Central memory CD8-positive, alpha-beta T cell (primary cell): Measurements from ENCODE around the gene HS6ST3.

Experiments used
- ATAC-seq: fragments of 150-1000 bp; cut with Tn5 transposase; replicated peaks from 2 replicates; pipeline ENCODE4 v1.10.0; 2022; ENCODE audit warnings: mild to moderate bottlenecking, moderate FRiP score, moderate number of reproducible peaks; ENCODE audit not compliant: poor library complexity, severe bottlenecking; ENCODE audit errors: extremely low read depth
- DNase-seq, 2 donors: peaks; one replicate each; pipeline ENCODE4 v3.0.0; 2021; ENCODE audit warnings: low spot score in 2 of 2
- H3K27ac Mint-ChIP-seq: one replicate; pipeline ENCODE4 v1.8.0; 2022; ENCODE audit warnings: low read depth, mild to moderate bottlenecking, moderate library complexity, mixed read lengths
- H3K27me3 Mint-ChIP-seq: one replicate; pipeline ENCODE4 v1.8.0; 2022; ENCODE audit warnings: mixed read lengths
- H3K36me3 Mint-ChIP-seq: one replicate; pipeline ENCODE4 v1.8.0; 2022; ENCODE audit warnings: mild to moderate bottlenecking, moderate library complexity, mixed read lengths; ENCODE audit not compliant: insufficient read depth
- H3K4me1 Mint-ChIP-seq: one replicate; pipeline ENCODE4 v1.8.0; 2022; ENCODE audit warnings: mixed read lengths
- H3K4me3 Mint-ChIP-seq: one replicate; pipeline ENCODE4 v1.8.0; 2022; ENCODE audit warnings: mild to moderate bottlenecking, moderate library complexity, mixed read lengths
- H3K9me3 Mint-ChIP-seq: one replicate; pipeline ENCODE4 v1.8.0; 2022; ENCODE audit warnings: mixed read lengths

Gene HS6ST3

GRCh38 chr13:96181911-96182310, 92.0 kb downstream of the HS6ST3 start:
- H3K4me3 Mint-ChIP-seq = no peak overlapping the region
- ATAC-seq (no peak), DNase-seq (no peak)
- H3K27ac Mint-ChIP-seq = no peak overlapping the region
- H3K36me3 Mint-ChIP-seq = peaks cover 2% of the 10 kb centered on the region
- H3K9me3 Mint-ChIP-seq = peaks cover 19% of the 10 kb centered on the region
- H3K4me1 Mint-ChIP-seq = no peaks in the 10 kb centered on the region
- H3K27me3 Mint-ChIP-seq = no peaks in the 10 kb centered on the region

GRCh38 chr13:96185818-96186217, 95.9 kb downstream of the HS6ST3 start:
- Mint-ChIP-seq H3K4me1 (no peaks in the 10 kb centered on the region), H3K27ac (no peak overlapping the region), H3K27me3 (no peaks in the 10 kb centered on the region), H3K9me3 (peaks cover 12% of the 10 kb centered on the region), H3K36me3 (peaks cover 2% of the 10 kb centered on the region), H3K4me3 (no peak overlapping the region)
- ATAC-seq (no peak), DNase-seq (no peak)

GRCh38 chr13:96191367-96191766, 101.5 kb downstream of the HS6ST3 start:
- DNase-seq (no peak), ATAC-seq (no peak)
- peaks cover 6% of the 10 kb centered on the region for H3K9me3 Mint-ChIP-seq
- no peaks in the 10 kb centered on the region for H3K4me1 Mint-ChIP-seq
- H3K36me3 Mint-ChIP-seq = peaks cover under 1% of the 10 kb centered on the region
- H3K27ac Mint-ChIP-seq = no peak overlapping the region
- no peaks in the 10 kb centered on the region for H3K27me3 Mint-ChIP-seq
- H3K4me3 Mint-ChIP-seq = no peak overlapping the region

GRCh38 chr13:96193728-96194310, 103.9 kb downstream of the HS6ST3 start:
- ATAC-seq = no peak
- no peaks in the 10 kb centered on the region for H3K36me3 Mint-ChIP-seq
- no peak for DNase-seq
- no peaks in the 10 kb centered on the region for H3K27me3 Mint-ChIP-seq
- H3K4me1 Mint-ChIP-seq = no peaks in the 10 kb centered on the region
- H3K27ac Mint-ChIP-seq = no peak overlapping the region
- H3K9me3 Mint-ChIP-seq = peaks cover 12% of the 10 kb centered on the region
- no peak overlapping the region for H3K4me3 Mint-ChIP-seq

- Mint-ChIP-seq H3K9me3 (peaks cover 22% of the 10 kb centered on the region), H3K27me3 (no peaks in the 10 kb centered on the region), H3K36me3 (no peaks in the 10 kb centered on the region), H3K4me3 (no peak overlapping the region), H3K4me1 (no peaks in the 10 kb centered on the region), H3K27ac (no peak overlapping the region)
- ATAC-seq (no peak), DNase-seq (no peak)
Observed at GRCh38 chr13:96198038-96198437, 108.1 kb downstream of the HS6ST3 start.

GRCh38 chr13:96199315-96199714, 109.4 kb downstream of the HS6ST3 start:
- no peak overlapping the region for H3K27ac Mint-ChIP-seq
- no peaks in the 10 kb centered on the region for H3K36me3 Mint-ChIP-seq

GRCh38 chr13:96200810-96201209, 110.9 kb downstream of the HS6ST3 start:
- no peaks in the 10 kb centered on the region for H3K27me3 Mint-ChIP-seq
- DNase-seq (no peak), ATAC-seq (no peak)
- H3K4me1 Mint-ChIP-seq = no peaks in the 10 kb centered on the region
- H3K36me3 Mint-ChIP-seq = no peaks in the 10 kb centered on the region
- no peak overlapping the region for H3K27ac Mint-ChIP-seq
- H3K9me3 Mint-ChIP-seq = peaks cover 33% of the 10 kb centered on the region
- H3K4me3 Mint-ChIP-seq = no peak overlapping the region

More at GRCh38 chr13:96199315-96199714, 109.4 kb downstream of the HS6ST3 start:
- Mint-ChIP-seq H3K4me3 (no peak overlapping the region), H3K4me1 (no peaks in the 10 kb centered on the region), H3K27me3 (no peaks in the 10 kb centered on the region), H3K9me3 (peaks cover 28% of the 10 kb centered on the region)
- ATAC-seq (no peak), DNase-seq (no peak)

GRCh38 chr13:96202315-96202714, 112.4 kb downstream of the HS6ST3 start:
- ATAC-seq = no peak
- no peak for DNase-seq
- Mint-ChIP-seq H3K9me3 (peaks cover 28% of the 10 kb centered on the region), H3K4me3 (no peak overlapping the region), H3K27me3 (no peaks in the 10 kb centered on the region), H3K4me1 (no peaks in the 10 kb centered on the region), H3K36me3 (no peaks in the 10 kb centered on the region), H3K27ac (no peak overlapping the region)

GRCh38 chr13:96203471-96203870, 113.6 kb downstream of the HS6ST3 start:
- Mint-ChIP-seq H3K27me3 (no peaks in the 10 kb centered on the region), H3K9me3 (peaks cover 28% of the 10 kb centered on the region), H3K4me3 (no peak overlapping the region), H3K27ac (no peak overlapping the region), H3K36me3 (no peaks in the 10 kb centered on the region), H3K4me1 (no peaks in the 10 kb centered on the region)
- no peak for ATAC-seq
- DNase-seq = no peak

- peaks cover 21% of the 10 kb centered on the region for H3K9me3 Mint-ChIP-seq
- H3K27me3 Mint-ChIP-seq = no peaks in the 10 kb centered on the region
- DNase-seq (no peak), ATAC-seq (no peak)
- peaks cover 2% of the 10 kb centered on the region for H3K36me3 Mint-ChIP-seq
- H3K4me3 Mint-ChIP-seq = no peak overlapping the region
- no peaks in the 10 kb centered on the region for H3K4me1 Mint-ChIP-seq
- H3K27ac Mint-ChIP-seq = no peak overlapping the region
Observed at GRCh38 chr13:96214824-96215445, 125.0 kb downstream of the HS6ST3 start.

GRCh38 chr13:96216543-96216942, 126.6 kb downstream of the HS6ST3 start:
- Mint-ChIP-seq H3K9me3 (peaks cover 17% of the 10 kb centered on the region), H3K27ac (no peak overlapping the region), H3K4me1 (no peaks in the 10 kb centered on the region), H3K4me3 (no peak overlapping the region), H3K36me3 (peaks cover 2% of the 10 kb centered on the region), H3K27me3 (no peaks in the 10 kb centered on the region)
- ATAC-seq (no peak), DNase-seq (no peak)

- Mint-ChIP-seq H3K4me1 (no peaks in the 10 kb centered on the region), H3K9me3 (peaks cover 13% of the 10 kb centered on the region), H3K4me3 (no peak overlapping the region), H3K36me3 (peaks cover 2% of the 10 kb centered on the region), H3K27me3 (no peaks in the 10 kb centered on the region), H3K27ac (no peak overlapping the region)
- DNase-seq = no peak
- no peak for ATAC-seq
Observed at GRCh38 chr13:96218475-96218874, 128.6 kb downstream of the HS6ST3 start.

- Mint-ChIP-seq H3K27ac (no peak overlapping the region), H3K27me3 (no peaks in the 10 kb centered on the region), H3K4me3 (no peak overlapping the region), H3K36me3 (peaks cover 2% of the 10 kb centered on the region), H3K4me1 (no peaks in the 10 kb centered on the region), H3K9me3 (peaks cover 13% of the 10 kb centered on the region)
- DNase-seq = no peak
- ATAC-seq = no peak
Observed at GRCh38 chr13:96221471-96221870, 131.6 kb downstream of the HS6ST3 start.
